HG02798 (cell line): Measurements from ENCODE around the gene FRMD4A.
"Not testable (repeated sequence)": the region's sequence is repeated elsewhere in the genome, so short reads cannot be mapped to it uniquely, and the experiment has no call there.

Experiments used
- ATAC-seq: cut with Tn5 transposase; IDR thresholded peaks from one replicate; pipeline ENCODE4 v1.9.1; 2021; ENCODE audit warnings: mild to moderate bottlenecking; ENCODE audit not compliant: unreplicated experiment, poor library complexity

Gene FRMD4A

DNA sequence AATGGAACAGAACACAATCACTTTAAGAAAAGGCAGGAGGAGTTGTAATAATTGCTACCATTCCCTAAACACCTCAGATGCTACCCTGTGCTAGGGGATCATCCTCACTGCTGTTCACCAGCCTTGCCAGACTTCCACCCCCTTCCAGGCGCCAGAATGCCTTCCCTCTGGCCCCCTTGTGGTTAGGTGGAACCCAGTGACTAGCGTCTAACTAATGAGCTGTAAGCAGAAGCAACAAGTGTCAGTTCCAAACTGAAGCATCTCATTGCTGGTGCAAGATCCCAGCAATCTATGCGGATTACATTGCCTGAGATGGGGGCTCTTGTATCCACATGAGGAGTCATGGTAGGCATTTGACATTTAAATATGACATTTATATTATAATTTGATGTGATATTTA is 86.6 kb downstream of the FRMD4A start:
- ATAC-seq = no peak

DNA sequence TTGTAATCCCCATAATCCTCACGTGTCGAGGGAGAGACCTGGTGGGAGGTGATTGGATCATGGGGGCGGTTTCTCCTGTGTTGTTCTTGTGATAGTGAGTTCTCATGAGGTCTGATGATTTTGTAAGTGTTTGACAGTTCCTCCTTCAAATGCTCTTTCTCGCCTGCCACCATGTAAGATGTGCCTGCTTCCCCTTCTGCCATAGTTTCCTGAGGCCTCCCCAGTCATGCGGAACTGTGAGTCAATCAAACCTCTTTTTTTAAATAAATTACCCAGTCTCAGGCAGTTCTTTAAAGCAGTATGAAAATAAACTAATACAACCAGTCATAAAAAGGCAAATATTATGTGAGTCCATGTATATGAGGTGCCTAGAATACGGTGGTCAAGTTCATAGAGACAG is 87.5 kb downstream of the FRMD4A start:
- no peak for ATAC-seq

DNA sequence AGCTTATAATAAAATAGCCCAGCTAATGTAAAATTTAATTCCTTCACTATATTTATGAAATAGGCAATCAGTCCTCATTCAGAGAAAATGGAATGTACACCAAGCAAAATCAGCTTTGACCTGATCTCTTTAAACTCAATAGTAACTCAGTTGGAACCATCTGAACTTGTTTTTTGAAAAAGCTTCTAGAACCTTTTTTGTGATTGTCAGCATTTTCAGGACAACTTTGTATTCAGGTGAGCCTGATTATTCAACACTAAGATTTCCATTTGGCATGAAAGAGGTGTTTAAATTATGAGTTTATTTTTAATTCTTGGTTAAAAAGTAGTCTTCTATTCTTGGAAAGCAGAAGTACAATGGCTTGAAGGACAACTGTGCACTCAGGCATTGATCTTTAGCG is 89.5 kb downstream of the FRMD4A start:
- ATAC-seq = no peak

DNA sequence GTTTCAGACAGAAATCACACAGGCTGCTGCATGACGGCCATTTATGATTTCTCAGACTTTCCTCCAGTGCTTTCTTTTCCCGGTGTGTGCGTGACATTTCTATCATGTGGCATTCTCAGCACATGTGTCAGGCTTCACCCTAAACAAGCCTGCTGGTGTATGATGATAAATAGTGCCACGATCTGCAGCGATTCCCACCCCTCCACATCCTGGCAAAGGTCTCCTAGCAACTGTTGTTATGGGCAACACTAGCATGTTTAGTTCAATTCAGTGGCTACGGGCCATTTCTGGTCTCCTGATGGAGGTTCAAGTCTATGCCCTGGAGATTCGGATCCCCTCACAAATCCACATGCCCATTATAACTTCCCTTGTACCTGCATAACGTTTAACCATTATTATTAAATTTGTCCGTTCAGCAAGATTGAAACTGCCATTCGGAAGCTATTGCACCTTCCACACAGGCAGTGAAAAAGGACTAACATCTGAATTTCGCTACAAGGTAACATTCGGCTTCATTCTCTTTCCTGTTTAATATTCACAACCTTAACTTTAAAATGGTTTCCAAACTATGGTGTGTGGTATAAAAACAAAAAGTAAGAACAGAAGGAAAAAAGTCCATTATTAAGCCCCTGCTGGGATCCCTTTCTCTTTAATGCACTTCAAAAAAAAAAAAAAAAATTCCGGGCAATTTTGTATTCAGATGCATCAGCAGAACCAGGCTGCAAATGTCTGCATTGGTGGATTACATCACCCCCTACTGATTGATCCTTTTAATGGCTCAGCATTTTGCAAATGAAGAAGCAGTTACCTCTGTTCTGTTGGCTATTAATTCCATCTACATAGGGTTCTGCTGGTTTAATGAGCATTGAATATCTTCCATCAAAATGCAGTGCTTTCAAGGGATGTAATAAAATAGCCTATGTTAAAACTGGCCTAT is 90.2 kb downstream of the FRMD4A start:
- ATAC-seq = no peak

DNA sequence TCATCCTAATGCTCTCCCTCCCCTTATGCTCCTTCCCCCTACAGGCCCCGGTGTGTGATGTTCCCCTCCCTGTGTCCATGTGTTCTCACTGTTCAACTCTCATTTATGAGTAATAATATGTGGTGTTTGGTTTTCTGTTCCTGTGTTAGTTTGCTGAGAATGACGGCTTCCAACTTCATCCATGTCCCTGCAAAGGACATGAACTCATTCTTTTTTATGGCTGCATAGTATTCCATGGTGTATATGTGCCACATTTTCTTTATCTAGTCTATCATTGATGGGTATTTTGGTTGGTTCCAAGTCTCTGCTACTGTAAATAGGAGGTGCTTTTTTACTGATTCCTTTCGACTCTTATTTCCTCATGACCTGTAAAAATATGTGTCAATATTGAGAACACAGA is 92.1 kb downstream of the FRMD4A start:
- ATAC-seq = not testable (repeated sequence)

DNA sequence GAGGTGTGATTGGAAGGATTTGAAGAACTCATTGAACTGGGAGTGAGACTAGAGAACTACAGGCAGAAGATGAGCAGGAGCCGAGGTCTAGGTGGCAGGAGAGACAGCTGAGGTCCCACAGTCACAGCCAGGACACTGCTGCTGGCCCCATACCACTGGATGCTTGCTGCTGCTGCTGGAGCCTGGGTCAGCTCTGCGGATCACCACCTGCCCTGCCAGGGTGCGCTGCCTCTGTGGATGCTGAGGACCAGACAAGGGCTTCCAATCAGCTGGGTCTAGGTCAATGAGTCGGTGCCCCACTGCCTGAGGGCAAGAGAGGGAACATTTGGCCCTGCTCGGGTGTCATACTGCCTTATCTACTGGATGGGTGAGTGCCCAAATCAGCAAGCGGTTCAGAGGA is 94.4 kb downstream of the FRMD4A start:
- no peak for ATAC-seq

DNA sequence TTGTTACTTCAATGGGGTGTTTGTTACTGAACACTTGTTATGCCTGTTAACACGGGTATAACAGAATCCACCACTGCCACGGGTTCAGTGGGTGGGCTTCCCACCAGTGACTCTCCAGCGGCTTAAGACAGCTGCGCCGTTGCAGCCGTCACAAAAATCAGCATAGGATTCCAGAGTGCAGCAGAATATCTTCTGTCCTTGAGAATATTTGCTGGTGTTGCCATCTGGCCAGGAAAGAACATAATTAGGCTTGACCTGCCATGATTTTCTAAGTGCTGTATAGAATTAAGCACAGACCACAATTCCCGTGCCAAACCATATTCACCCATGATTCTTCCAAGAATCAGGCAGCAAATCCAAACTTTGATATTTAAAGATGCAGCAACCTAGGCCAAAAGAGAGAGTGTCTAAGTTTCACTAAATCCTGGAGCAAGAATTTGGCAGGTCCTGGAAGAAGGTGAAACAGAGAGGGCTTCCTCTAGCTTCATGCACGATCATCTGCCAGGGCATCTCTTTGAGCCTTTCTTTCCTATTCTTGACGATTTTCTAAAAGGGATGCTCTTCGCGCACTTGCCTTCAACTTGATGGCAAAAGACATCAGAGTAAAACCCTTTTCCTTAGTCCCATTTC is 95.0 kb downstream of the FRMD4A start:
- no peak for ATAC-seq

DNA sequence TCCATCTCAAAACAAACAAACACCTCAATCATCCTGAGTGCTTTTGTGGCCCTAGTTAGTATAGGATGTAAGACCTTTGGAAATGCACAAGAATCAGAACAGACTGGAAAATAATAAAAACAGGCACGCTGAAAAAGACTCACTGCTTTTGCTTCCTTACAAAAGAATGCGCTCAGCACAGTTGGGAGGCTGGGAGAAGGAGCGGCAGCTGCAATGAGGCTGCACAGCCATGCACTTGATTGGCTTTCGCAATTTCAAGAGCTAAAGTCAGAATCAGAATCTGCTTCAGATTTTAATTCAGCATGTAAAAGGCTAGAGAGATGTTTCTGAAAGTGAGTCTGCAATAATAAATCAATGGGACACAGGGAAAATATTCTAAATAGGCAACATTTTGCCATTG is 97.2 kb downstream of the FRMD4A start:
- no peak for ATAC-seq

DNA sequence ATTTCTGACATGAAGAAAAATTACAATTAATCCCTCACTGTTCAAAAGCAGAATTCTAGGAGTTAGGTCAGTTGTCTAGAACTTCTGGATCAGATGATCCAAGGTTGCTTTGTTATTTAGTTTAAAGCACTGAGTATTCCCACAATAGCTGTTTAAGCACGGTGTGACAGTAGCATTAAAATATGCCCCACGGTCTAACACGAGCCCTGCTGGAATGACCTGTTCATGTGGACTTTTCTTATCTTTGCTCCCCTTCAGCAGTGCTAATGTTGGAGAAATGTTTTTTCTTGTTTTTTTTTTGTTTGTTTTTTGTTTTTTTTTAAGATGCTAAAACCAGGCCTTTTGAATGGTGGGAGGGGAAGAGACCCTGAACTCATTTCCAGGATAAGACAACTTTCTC is 101.9 kb downstream of the FRMD4A start:
- not testable (repeated sequence) for ATAC-seq

DNA sequence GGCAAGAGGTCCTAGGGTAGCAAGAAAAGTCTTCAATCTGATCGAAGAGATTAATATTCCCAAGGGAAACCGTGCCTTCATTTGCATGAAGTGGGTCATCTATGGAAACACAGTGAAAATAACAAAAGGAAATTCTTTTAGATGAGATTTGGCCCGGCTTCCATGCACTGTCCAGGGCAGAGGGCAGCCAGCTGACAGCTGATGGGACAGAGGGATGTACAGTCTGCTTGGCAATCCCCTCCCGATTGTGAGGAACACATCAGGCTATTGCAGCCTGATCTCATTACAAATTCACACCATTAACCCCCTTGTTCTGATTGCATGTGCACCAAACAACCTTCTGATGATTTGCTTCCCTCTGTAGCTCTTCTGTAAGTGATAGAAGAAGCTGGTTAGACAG is 105.3 kb downstream of the FRMD4A start:
- no peak for ATAC-seq

DNA sequence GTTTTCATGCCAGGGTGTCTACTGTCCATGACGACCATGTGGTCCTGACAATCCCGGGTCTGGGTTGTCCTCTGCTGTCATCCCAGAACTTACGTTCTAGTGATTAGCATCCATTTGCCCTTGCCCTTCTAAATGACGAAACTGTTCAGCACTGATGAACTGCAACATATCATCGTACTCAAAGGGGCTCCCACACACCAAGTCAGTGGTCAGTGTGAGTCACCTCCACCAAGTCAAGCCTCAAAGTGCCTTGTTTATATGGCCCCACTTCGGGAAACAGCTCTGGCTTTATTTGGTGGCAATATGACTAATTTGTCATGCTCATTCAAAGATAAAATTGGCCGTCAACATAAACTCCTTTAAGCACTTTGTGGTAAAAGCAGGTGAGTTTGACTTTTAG is 110.7 kb downstream of the FRMD4A start:
- no peak for ATAC-seq

DNA sequence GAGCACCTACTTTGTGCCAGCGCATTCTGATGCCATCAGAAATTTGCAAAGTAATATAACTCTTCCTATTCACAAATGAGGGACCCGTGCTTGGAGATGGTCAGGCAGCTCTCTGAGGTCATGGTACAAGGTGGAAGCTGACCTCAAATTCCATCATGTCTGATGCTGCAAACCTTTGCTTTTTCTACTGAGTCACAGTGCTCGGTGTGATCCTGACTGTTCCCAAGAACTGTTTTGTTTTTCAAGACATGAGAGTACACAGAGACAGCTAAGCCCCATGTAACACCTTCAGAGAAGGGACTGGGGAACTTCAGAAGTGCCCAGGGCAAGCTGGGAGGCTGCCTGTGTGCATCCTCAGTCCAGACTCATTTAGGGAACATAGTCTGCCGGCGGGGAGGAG is 111.3 kb downstream of the FRMD4A start:
- no peak for ATAC-seq

DNA sequence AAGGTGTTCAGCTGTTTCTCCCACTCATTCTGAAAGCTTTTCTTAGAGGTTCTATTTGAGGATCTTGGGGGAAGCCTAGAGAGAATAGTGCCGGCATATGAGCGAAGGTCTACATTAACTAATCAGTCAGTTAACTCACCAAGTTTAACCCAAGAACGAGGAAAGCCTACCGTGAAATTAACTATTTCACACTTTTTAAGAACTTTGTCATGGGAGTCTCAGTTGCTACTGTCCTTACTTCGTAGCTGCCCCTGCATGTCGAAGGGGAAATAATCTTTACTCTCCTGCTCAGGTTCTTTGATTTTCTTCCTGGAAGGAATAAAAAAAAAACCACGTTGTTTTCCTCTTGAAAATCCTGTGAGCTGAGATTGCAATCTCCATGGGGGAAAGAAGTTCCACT is 115.1 kb downstream of the FRMD4A start:
- ATAC-seq = no peak

DNA sequence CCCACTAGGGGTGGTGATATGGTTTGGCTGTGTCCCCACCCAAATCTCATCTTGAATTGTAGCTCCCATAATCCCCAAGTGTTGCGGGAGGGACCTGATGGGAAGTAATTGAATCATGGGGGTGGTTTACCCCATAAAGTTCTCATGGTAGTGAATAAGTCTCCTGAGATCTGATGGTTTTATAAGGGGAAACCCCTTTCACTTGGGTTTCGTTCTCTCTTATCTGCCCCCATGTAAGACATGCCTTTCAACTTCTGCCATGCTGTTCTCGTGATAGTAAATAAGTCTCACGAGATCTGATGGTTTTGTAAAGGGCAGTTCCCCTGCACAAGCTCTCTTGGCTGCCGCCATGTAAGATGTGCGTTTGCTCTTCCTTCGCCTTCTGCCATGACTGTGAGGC is 117.0 kb downstream of the FRMD4A start:
- not testable (repeated sequence) for ATAC-seq

DNA sequence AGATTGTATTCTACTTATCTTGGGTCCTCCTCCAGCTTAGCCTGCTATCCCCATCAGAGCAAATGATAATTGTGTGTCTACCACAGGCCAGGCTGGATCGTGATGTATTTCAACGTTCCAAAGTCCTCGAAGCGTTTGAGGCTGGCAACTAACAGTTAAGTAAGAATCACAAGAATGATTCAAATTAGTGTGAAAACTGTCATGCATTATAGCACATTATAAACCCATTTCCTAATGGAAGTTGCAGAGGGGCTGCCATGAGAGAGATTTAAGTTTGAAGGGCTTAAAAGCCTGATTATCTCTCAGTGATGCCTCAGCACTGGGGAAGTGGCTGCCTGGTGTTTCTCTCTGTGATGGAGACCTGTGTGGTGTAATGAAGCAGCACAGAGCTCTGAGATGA is 119.1 kb downstream of the FRMD4A start:
- ATAC-seq = no peak

DNA sequence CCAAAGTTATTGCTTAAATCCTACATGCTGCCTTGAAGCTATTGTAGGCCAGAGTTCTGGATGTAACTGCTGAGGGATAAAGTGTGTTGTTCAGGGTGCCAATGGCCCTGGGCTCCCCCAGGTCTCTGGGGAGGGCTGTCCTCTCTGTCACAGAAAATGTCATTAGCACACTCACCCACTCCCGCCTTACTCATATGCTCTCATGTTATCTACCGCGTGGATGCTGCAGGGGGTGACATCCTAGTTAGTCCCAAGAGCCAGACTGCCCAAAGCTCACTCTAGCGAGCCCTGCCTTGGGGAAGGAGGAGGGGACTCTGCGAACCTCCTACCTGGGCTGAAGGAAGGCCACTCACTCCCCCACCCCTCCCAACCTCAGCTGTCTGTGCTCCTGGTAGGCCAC is 122.5 kb downstream of the FRMD4A start:
- ATAC-seq = no peak

DNA sequence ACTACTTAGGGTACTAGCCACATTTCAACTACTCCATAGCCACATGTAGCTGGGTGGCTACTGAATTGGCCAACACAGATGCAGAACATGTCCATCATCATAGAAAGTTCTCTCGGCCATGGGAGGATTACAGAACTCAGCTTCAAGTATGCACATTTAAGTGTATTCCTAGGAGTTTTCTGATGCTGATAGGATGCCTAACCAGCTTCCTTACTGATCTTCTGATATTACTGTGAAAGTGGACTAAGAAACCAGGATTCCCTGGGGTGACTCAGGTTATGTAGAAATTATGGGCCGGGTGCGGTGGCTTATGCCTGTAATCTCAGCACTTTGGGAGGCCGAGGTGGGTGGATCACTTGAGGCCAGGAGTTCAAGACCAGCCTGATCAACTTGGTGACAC is 125.5 kb downstream of the FRMD4A start:
- ATAC-seq = no peak

DNA sequence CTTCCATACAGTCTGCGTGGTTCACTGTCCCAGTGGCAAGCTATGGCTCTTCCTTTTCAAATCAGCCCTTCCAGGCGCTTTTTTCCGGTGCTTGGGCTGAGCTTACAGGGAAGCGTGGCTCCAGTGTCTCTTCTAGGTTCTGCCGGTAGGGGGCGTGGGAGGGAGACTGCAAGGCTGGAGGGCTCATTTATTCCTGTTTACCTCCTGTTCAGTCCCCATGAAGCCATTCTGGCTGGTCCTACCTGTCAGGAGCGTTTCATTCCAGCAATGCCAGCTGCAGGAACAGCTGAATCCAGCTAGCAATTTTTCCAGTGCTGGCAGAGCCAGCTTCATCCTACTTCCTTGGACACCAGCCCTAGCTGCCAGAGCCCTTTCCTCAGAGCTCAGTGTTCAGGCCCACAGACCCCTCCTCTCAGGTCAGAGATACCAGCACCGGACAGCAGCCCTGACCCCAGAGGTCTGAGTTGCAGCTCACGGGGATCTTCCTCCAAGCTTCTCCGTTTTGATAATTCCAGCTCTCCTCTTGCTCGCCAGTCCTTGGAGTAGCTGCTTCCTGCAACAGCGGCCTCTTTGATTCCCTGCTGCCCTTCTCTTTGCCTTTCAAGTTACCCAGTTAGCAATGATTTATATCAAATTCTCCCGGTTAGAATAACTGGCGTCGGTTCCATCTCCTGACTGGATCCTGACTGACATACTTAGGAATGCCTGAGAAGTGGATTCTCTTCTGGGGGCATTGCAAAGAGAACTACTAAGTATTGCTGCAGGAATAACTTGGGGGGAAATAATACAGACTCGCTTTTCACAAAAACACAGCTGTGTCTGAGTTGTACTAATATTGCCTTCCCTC is 129.8 kb downstream of the FRMD4A start:
- no peak for ATAC-seq

DNA sequence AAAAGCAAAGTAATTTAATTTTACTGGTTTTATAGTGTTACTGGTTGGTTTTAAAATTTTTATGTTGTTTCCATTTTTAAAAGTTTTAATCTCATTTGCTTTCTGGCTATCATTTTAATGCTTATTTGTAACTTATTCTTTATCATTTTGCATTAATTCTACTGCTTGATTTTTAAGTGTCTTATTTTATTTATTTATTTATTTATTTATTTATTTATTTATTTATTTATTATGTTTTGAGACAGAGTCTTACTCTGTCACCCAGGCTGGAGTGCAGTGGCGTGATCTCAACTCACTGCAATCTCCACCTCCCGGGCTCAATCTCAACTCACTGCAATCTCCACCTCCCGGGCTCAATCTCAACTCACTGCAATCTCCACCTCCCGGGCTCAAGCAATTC is 131.6 kb downstream of the FRMD4A start:
- not testable (repeated sequence) for ATAC-seq

DNA sequence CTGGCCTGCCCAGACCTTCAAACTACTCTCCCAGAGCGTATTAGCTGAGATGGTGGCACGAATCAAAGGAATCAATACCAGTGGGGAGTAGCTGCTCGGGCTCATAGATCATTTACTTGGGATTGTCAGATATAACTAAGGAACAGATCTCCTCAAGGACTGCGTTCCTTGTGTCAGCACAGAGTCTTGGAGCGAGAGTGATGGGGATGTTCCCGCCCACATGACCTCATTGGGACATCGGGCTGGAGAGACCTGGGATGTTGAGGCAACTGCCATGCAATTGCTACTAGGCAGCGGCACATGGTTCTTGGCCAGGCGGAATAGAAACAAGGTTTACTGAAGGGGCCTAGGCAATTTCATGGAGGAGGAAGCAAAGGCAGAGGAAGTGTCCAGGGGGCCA is 132.6 kb downstream of the FRMD4A start:
- ATAC-seq = no peak

DNA sequence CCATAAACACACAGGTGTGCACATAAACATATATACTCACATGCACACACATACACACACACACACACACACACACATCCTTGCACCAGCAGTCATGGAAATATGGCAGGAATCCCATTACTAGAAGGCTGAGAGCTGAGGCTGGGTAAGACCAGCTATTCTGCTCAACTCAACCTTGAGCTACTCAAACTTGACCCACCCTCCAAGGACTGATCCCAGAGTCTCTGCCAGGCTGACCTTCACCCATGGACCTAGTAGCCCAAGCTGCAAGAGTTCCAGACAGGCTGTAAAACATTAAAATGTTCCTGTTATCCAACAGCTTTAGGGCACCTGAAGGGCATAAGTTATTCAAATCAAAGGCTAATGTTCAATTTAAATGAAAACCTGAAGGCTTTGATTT is 134.6 kb downstream of the FRMD4A start:
- no peak for ATAC-seq
